ENCODE measurements around the gene ACOX3. TPM values are rescaled to one million over a fixed set of nuclear protein-coding genes. Genes with fewer than 3 reads are reported as not detected.
"Not testable (repeated sequence)": the region's sequence is repeated elsewhere in the genome, so short reads cannot be mapped to it uniquely, and the experiment has no call there.

ACOX3 gene
- polyA plus RNA-seq, 1 of the 3 experiments (the other 2 are of a cell fraction), result 8.4 TPM

GRCh38 chr4:8349664-8350236, 90.8 kb downstream of the ACOX3 start:
- DNase-seq, result no peak
- no peak overlapping the region for H2AFZ ChIP-seq (ENCODE audit: low read depth)
- no peak overlapping the region for H3K4me3 ChIP-seq (ENCODE audit: low read depth in 2 of 2, low read length in 1 of 2)
- no peaks in the 10 kb centered on the region for H3K36me3 ChIP-seq (replicated peaks in 1 of 2; ENCODE audit: control insufficient read depth in 1 of 2, insufficient read depth in 2 of 2, low read length in 1 of 2)
- 74% methylated on average over 7 of the region's 7 CpGs for WGBS (ENCODE audit: low lambda C conversion rate)
- H3K4me2 ChIP-seq, result no peak overlapping the region
- H3K79me2 ChIP-seq (ENCODE audit: insufficient read depth), result no peaks in the 10 kb centered on the region
- H3K27me3 ChIP-seq (ENCODE audit: insufficient read depth), result no peaks in the 10 kb centered on the region
- peaks cover 7 to 10% of the 10 kb centered on the region in 2 experiments; a peak in 2 of 4 replicates for H3K4me1 ChIP-seq (ENCODE audit: control insufficient read depth in 1 of 2, insufficient read depth in 2 of 2, low read depth in 1 of 2, low read length in 1 of 2)
- no peaks in the 10 kb centered on the region for H3K9me2 ChIP-seq
- no peaks in the 10 kb centered on the region for H3K9me3 ChIP-seq
- no peaks in the 10 kb centered on the region for H4K20me1 ChIP-seq (ENCODE audit: insufficient read depth)
- ChIA-PET CTCF (interaction anchor here (0.9 kb wide), 1 partner anchor 108 kb away, joined by 3 read pairs; no protein-coding TSS in a partner anchor), POLR2A (no interaction called here)
- H3K27ac ChIP-seq (ENCODE audit: low read depth in 2 of 2, low read length in 1 of 2), result no peak overlapping the region
- H3F3A ChIP-seq (replicated peaks; ENCODE audit: insufficient read depth), result no peaks in the 10 kb centered on the region
- H3K9ac ChIP-seq, result no peak overlapping the region
- TF ChIP-seq MAX (IDR thresholded peaks at IDR 0.05; ENCODE audit: low read depth) (no peak), GATA2 (CRISPR knock-in tag; IDR thresholded peaks at IDR 0.05) (no peak), SIN3A (IDR thresholded peaks at IDR 0.05; ENCODE audit: borderline replicate concordance, low read depth, low read length) (no peak), RAD21 (IDR thresholded peaks at IDR 0.05; ENCODE audit: low read length) (no peak), POLR2AphosphoS5 (IDR thresholded peaks at IDR 0.05; ENCODE audit: low read depth, low read length) (no peak), TAF1 (IDR thresholded peaks at IDR 0.05; ENCODE audit: borderline replicate concordance, low read depth, low read length) (no peak), PBX3 (IDR thresholded peaks at IDR 0.05) (no peak), CHD2 (IDR thresholded peaks at IDR 0.05; ENCODE audit: low read length, partially characterized antibody) (no peak), MEF2A (IDR thresholded peaks at IDR 0.05; ENCODE audit: borderline replicate concordance, low read depth) (no peak), RFX5 (IDR thresholded peaks at IDR 0.05; ENCODE audit: low read length) (no peak), ZBTB33 (IDR thresholded peaks at IDR 0.05; ENCODE audit: borderline replicate concordance, low read depth) (no peak), FOSL2 (IDR thresholded peaks at IDR 0.05; ENCODE audit: borderline replicate concordance, low read depth) (no peak), IRF3 (IDR thresholded peaks at IDR 0.05; ENCODE audit: low read depth, low read length) (no peak), GABPA (IDR thresholded peaks at IDR 0.05; ENCODE audit: low read depth) (no peak), USF1 (IDR thresholded peaks at IDR 0.05; ENCODE audit: borderline replicate concordance, low read depth) (no peak), NFIC (IDR thresholded peaks at IDR 0.05; ENCODE audit: borderline replicate concordance) (no peak), MXI1 (IDR thresholded peaks at IDR 0.05; ENCODE audit: low read depth, low read length) (no peak)

GRCh38 chr4:8349236-8349635, 91.3 kb downstream of the ACOX3 start:
- H3K4me3 ChIP-seq (ENCODE audit: low read depth in 2 of 2, low read length in 1 of 2); POLR2A ChIA-PET; H3K27me3 ChIP-seq (ENCODE audit: insufficient read depth); DNase-seq; H3K4me2 ChIP-seq; H3K9ac ChIP-seq; H3K9me2 ChIP-seq; H3K27ac ChIP-seq (ENCODE audit: low read depth in 2 of 2, low read length in 1 of 2); H3K9me3 ChIP-seq; H3F3A ChIP-seq (replicated peaks; ENCODE audit: insufficient read depth); H4K20me1 ChIP-seq (ENCODE audit: insufficient read depth); H2AFZ ChIP-seq (ENCODE audit: low read depth); H3K36me3 ChIP-seq (replicated peaks in 1 of 2; ENCODE audit: control insufficient read depth in 1 of 2, insufficient read depth in 2 of 2, low read length in 1 of 2); H3K79me2 ChIP-seq (ENCODE audit: insufficient read depth); H3K4me1 ChIP-seq (ENCODE audit: control insufficient read depth in 1 of 2, insufficient read depth in 2 of 2, low read depth in 1 of 2, low read length in 1 of 2): not testable (repeated sequence)
- 84% methylated on average over 11 of the region's 11 CpGs for WGBS (ENCODE audit: low lambda C conversion rate)
- CTCF ChIA-PET, result interaction anchor here (0.9 kb wide), 1 partner anchor 107 kb away, joined by 3 read pairs; no protein-coding TSS in a partner anchor
